HAP-1 (cell line): ENCODE data around the gene PTGS1.

ENCODE experiments used
- DNase-seq, 2 experiments: peaks; one replicate each; pipeline ENCODE4 v3.0.0-alpha.2; 2016 to 2020; ENCODE audit warnings: low spot score in 2 of 2
- H3K27me3 ChIP-seq: fragments of 250-450 bp; sonication (Bioruptor Pico); 2 replicates; pipeline ENCODE4 v1.5.1; 2020; ENCODE audit warnings: low read depth, mild to moderate bottlenecking, moderate library complexity
- H3K36me3 ChIP-seq: fragments of 250-450 bp; sonication (Bioruptor Pico); replicated peaks from 2 replicates; pipeline ENCODE4 v1.5.1; 2020; ENCODE audit warnings: mild to moderate bottlenecking
- H3K4me1 ChIP-seq: fragments of 250-450 bp; sonication (Bioruptor Pico); 2 replicates; pipeline ENCODE4 v1.5.1; 2020; ENCODE audit warnings: mild to moderate bottlenecking
- H3K4me3 ChIP-seq: fragments of 250-450 bp; sonication (Bioruptor Pico); 2 replicates; pipeline ENCODE4 v1.5.1; 2020; ENCODE audit warnings: mild to moderate bottlenecking, moderate library complexity
- H3K9me3 ChIP-seq: fragments of 250-450 bp; sonication (Bioruptor Pico); 2 replicates; pipeline ENCODE4 v1.5.1; 2020; ENCODE audit warnings: mild to moderate bottlenecking, moderate library complexity
- in situ Hi-C: fragments of 300-500 bp; cut with MboI; formaldehyde crosslinking; loops from 3 replicates; pipeline ENCODE4 v1.14.3; 2020; ENCODE audit warnings: low sequenced_read_pairs, inconsistent platforms, mixed read lengths

PTGS1 gene

GRCh38 chr9:122389195-122389594, 18.4 kb downstream of the PTGS1 start:
- DNase-seq: no peak
- H3K4me3 ChIP-seq: no peak overlapping the region
- H3K36me3 ChIP-seq: no peaks in the 10 kb centered on the region
- no peaks in the 10 kb centered on the region for H3K9me3 ChIP-seq
- H3K27me3 ChIP-seq: no peaks in the 10 kb centered on the region
- H3K4me1 ChIP-seq: no peaks in the 10 kb centered on the region
- in situ Hi-C loops: no loop called here

GRCh38 chr9:122389799-122390481, 19.1 kb downstream of the PTGS1 start:
- H3K4me3 ChIP-seq: no peak overlapping the region
- no peaks in the 10 kb centered on the region for H3K9me3 ChIP-seq
- in situ Hi-C loops: no loop called here
- no peak for DNase-seq
- H3K36me3 ChIP-seq: no peaks in the 10 kb centered on the region
- no peaks in the 10 kb centered on the region for H3K27me3 ChIP-seq
- H3K4me1 ChIP-seq: no peaks in the 10 kb centered on the region

- in situ Hi-C loops: no loop called here
Observed at GRCh38 chr9:122392284-122392683, 21.5 kb downstream of the PTGS1 start.

GRCh38 chr9:122392714-122393113, 21.9 kb downstream of the PTGS1 start:
- H3K36me3 ChIP-seq: no peaks in the 10 kb centered on the region
- in situ Hi-C loops: no loop called here
- H3K27me3 ChIP-seq: no peaks in the 10 kb centered on the region
- no peak overlapping the region for H3K4me3 ChIP-seq
- H3K9me3 ChIP-seq: no peaks in the 10 kb centered on the region
- no peaks in the 10 kb centered on the region for H3K4me1 ChIP-seq
- DNase-seq: no peak

More at GRCh38 chr9:122392284-122392683, 21.5 kb downstream of the PTGS1 start:
- no peaks in the 10 kb centered on the region for H3K36me3 ChIP-seq
- H3K4me3 ChIP-seq: no peak overlapping the region
- DNase-seq: no peak
- H3K27me3 ChIP-seq: no peaks in the 10 kb centered on the region
- no peaks in the 10 kb centered on the region for H3K4me1 ChIP-seq
- no peaks in the 10 kb centered on the region for H3K9me3 ChIP-seq

- DNase-seq: no peak
- Histone ChIP-seq H3K9me3 (no peaks in the 10 kb centered on the region), H3K4me1 (no peaks in the 10 kb centered on the region), H3K27me3 (no peaks in the 10 kb centered on the region), H3K4me3 (no peak overlapping the region), H3K36me3 (no peaks in the 10 kb centered on the region)
- in situ Hi-C loops: no loop called here
Observed at GRCh38 chr9:122393284-122393983, 22.6 kb downstream of the PTGS1 start.

GRCh38 chr9:122394265-122395125, 23.7 kb downstream of the PTGS1 start:
- no peak overlapping the region for H3K4me3 ChIP-seq
- no peaks in the 10 kb centered on the region for H3K4me1 ChIP-seq
- H3K9me3 ChIP-seq: no peaks in the 10 kb centered on the region
- no peak for DNase-seq
- in situ Hi-C loops: no loop called here
- H3K27me3 ChIP-seq: no peaks in the 10 kb centered on the region
- H3K36me3 ChIP-seq: no peaks in the 10 kb centered on the region

- no peak for DNase-seq
- no peak overlapping the region for H3K4me3 ChIP-seq
- in situ Hi-C loops: no loop called here
- no peaks in the 10 kb centered on the region for H3K36me3 ChIP-seq
- H3K4me1 ChIP-seq: no peaks in the 10 kb centered on the region
- no peaks in the 10 kb centered on the region for H3K9me3 ChIP-seq
- H3K27me3 ChIP-seq: no peaks in the 10 kb centered on the region
Observed at GRCh38 chr9:122396614-122397148, 25.9 kb downstream of the PTGS1 start.

- H3K4me1 ChIP-seq: no peaks in the 10 kb centered on the region
Observed at GRCh38 chr9:122397749-122398148, 26.9 kb downstream of the PTGS1 start.

GRCh38 chr9:122398371-122398924, 27.6 kb downstream of the PTGS1 start:
- no peaks in the 10 kb centered on the region for H3K4me1 ChIP-seq
- no peaks in the 10 kb centered on the region for H3K27me3 ChIP-seq
- in situ Hi-C loops: no loop called here
- H3K9me3 ChIP-seq: no peaks in the 10 kb centered on the region
- H3K36me3 ChIP-seq: no peaks in the 10 kb centered on the region
- DNase-seq: no peak
- H3K4me3 ChIP-seq: no peak overlapping the region

More at GRCh38 chr9:122397749-122398148, 26.9 kb downstream of the PTGS1 start:
- no peak for DNase-seq
- in situ Hi-C loops: no loop called here
- no peaks in the 10 kb centered on the region for H3K27me3 ChIP-seq
- H3K36me3 ChIP-seq: no peaks in the 10 kb centered on the region
- H3K4me3 ChIP-seq: no peak overlapping the region
- H3K9me3 ChIP-seq: no peaks in the 10 kb centered on the region

GRCh38 chr9:122401896-122402295, 31.1 kb downstream of the PTGS1 start:
- Histone ChIP-seq H3K9me3 (no peaks in the 10 kb centered on the region), H3K4me1 (no peaks in the 10 kb centered on the region), H3K36me3 (no peaks in the 10 kb centered on the region), H3K27me3 (no peaks in the 10 kb centered on the region), H3K4me3 (no peak overlapping the region)
- DNase-seq: no peak
- in situ Hi-C loops: no loop called here

- no peaks in the 10 kb centered on the region for H3K36me3 ChIP-seq
- H3K4me1 ChIP-seq: no peaks in the 10 kb centered on the region
- no peaks in the 10 kb centered on the region for H3K9me3 ChIP-seq
- in situ Hi-C loops: no loop called here
- no peak for DNase-seq
- no peak overlapping the region for H3K4me3 ChIP-seq
- H3K27me3 ChIP-seq: no peaks in the 10 kb centered on the region
Observed at GRCh38 chr9:122402403-122402871, 31.6 kb downstream of the PTGS1 start.

- Histone ChIP-seq H3K4me1 (no peaks in the 10 kb centered on the region), H3K27me3 (no peaks in the 10 kb centered on the region), H3K4me3 (no peak overlapping the region), H3K9me3 (no peaks in the 10 kb centered on the region), H3K36me3 (no peaks in the 10 kb centered on the region)
- in situ Hi-C loops: no loop called here
- DNase-seq: no peak
Observed at GRCh38 chr9:122402874-122403273, 32.0 kb downstream of the PTGS1 start.

- in situ Hi-C loops: no loop called here
- H3K36me3 ChIP-seq: no peaks in the 10 kb centered on the region
- H3K27me3 ChIP-seq: no peaks in the 10 kb centered on the region
- H3K4me1 ChIP-seq: no peaks in the 10 kb centered on the region
- no peak for DNase-seq
- no peaks in the 10 kb centered on the region for H3K9me3 ChIP-seq
- H3K4me3 ChIP-seq: no peak overlapping the region
Observed at GRCh38 chr9:122403381-122404000, 32.7 kb downstream of the PTGS1 start.
